Hindlimb muscle (tissue), 1 donor: ENCODE results near the gene VAMP1. TPM values are rescaled to one million over a fixed set of nuclear protein-coding genes. Genes with fewer than 3 reads are reported as not detected.
"Not testable (repeated sequence)": the region's sequence is repeated elsewhere in the genome, so short reads cannot be mapped to it uniquely, and the experiment has no call there.

ENCODE experiments used
- DNase-seq: peaks from one replicate; pipeline ENCODE4 v3.0.0-alpha.2; 2013
- polyA plus RNA-seq: library from polyadenylated mRNA; unstranded; fragments of 120-200 nt; gene quantifications from one replicate; pipeline ENCODE4 v1.2.1, GENCODE V29; 2013; ENCODE audit not compliant: insufficient read length

Gene VAMP1, protein sequence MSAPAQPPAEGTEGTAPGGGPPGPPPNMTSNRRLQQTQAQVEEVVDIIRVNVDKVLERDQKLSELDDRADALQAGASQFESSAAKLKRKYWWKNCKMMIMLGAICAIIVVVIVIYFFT
- 11.9 TPM for polyA plus RNA-seq

DNA sequence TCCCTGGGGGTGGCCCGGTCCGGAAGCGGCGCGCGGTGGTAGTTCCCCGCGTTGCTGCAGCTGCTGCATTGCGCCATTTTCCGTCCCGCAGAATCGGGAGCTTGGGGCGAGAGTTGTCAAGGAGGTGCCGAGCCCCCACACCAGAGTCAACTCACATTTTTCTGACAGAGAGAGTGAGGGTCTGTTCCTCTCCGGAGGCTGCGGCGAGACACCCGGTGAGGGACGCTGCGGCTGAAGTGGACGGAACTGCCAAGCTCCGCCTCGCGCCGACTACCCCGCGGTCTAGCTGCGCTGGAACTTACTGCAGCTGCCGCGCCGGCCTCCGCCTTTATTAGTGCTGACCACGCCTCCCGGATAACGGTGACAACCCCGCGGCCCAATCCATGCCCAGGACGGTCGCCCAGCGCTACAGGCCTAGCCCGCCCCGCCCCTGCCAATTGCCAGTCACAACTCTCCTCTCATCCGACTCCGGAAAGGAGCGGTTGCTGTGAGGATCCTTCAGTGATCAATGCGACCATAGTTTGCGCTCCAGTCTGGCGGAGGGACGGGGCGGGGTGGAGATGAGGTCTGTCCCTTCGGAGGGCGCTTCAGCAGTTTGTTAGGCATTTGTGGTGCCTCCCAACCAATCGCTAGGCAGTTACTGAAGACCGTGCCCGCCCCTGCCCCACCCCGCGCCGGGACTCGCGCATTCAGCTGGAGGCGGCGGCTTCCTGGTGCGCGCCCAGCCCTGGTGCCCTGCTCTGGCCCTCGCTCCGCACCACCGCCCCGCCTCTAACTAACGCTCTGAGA lies at the start of gene VAMP1:
TSS of gene VAMP1 (minus strand) at position 303 of the 789 bp plus-strand sequence. CDS start at position 157, 146 bp downstream.
- DNase-seq = peak; percentile 97

DNA sequence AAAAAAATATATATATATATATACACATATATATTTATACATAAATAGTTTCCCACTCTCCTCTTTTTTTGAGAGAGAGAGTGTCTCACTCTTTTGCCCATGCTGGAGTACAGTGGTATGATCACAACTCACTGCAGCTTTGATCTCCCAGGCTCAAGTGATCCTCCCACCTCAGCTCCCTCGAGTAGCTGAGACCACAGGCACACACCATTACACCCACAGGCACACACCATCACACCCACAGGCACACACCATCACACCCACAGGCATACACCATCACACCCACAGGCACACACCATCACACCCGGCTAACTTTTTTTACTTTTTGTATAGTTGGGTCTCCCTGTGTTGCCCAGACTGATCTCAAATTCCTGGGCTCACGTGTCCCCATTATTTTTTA lies 49.7 kb upstream of the VAMP1 start:
- DNase-seq = no peak

DNA sequence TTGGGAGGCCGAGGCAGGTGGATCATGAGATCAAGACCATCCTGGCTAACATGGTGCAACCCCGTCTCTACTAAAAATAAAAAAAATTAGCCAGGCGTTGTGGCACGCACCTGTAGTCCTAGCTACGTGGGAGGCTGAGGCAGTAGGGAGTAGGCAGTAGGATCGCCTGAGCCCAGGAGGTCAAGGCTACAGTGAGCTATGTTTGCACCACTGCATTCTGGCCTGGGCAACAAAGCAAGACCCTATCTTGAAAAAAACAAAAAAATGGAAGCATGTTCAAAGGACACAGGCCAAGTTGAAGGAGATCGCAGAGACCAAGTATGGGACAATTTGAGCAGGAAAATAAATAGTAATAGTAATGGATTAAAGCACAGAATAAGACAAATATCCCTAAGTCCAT lies 37.6 kb upstream of the VAMP1 start:
- DNase-seq = no peak

DNA sequence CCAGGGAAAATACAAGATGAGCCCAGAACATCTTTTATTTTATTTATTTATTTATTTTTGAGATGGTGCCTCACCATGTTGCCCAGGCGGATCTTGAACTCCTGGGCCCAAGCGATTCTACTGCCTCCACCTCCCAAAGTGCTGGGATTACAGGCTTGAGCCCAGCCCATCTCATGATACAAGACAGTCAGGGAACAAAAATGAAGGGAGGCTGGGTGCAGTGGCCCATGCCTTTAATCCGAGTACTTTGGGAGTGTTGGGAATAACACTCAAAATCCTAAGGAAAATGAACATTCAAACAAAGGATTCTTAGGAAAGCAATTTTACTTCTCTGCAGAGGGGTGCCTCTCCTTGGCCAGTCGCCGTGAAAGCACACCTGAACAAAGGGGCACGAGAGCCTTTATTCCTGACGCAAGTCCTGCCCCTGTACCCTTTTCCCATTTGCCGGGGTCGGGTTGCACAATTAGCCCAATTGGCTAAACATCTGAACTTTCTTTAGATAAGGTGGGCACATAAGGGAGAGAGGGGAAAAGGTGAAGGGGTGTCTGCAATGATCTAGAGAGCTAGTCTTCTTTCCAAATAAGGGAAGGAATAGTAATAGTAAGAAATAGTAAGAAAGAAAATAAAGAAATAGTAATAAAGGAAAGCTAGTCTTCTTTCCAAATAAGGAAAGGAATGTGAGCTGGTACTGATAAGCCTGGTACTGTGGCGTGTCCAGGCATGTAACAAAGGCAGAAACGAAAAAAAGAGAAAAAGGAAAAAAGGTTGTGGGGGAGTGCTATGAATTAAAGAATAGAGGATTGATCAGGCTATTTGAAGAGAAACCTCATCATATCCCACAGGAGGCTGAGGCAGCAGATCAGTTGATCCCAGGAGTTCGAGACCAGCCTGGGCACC lies 36.9 kb upstream of the VAMP1 start:
- DNase-seq = no peak

DNA sequence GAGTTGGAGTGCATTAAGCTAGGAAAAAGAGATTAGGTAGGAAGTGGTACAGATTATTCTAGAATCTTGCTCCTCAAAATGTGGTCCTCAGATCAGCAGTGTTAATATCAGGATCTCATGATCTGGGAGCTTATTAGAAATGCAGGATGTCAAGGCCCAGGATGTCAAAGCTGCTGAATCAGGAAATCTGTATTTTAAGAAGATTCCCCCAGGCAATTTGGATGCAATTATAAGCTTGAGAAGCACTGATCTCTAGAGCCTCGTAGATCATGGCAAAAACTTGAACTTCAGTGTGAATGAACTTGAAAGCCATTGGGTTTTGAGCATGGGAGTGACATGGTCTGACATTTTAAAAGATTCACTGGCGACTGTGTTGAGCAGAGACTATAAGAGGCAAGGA lies 30.0 kb upstream of the VAMP1 start:
- no peak for DNase-seq

DNA sequence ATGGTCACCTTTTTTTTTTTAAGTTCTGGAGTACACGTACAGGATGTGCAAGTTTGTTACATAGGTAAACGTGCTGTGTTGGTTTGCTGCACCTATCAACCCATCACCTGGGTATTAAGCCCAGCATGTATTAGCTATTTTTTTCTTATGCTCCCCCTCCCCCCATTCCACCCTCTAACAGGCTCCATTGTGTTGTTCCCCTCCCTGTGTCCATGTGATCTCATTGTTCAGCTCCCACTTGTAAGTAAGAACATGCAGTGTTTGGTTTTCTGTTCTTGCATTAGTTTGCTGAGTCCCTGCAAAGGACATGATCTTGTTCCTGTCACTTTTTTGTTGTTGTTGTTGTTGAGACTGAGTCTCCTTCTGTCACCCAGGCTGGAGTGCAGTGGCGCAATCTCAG lies 26.8 kb upstream of the VAMP1 start:
- not testable (repeated sequence) for DNase-seq

DNA sequence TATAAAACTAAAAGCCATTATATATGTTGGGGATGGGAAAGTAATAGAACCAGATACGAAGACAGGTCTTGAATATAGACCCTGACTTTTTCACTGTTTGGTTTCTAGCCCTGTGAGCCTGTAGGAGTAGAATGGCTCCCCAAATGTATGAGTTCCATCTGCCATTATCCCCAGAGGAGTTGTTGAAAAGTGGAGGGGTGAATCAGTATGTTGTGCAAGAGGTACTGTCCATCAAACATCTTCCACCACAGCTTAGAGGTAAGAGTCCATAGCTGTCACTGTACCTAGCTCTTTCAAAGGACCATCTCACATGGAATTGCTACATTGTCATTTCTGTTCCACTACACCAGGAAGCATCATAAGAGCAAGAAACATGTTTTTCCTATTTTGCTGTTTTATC lies 24.5 kb upstream of the VAMP1 start:
- no peak for DNase-seq

DNA sequence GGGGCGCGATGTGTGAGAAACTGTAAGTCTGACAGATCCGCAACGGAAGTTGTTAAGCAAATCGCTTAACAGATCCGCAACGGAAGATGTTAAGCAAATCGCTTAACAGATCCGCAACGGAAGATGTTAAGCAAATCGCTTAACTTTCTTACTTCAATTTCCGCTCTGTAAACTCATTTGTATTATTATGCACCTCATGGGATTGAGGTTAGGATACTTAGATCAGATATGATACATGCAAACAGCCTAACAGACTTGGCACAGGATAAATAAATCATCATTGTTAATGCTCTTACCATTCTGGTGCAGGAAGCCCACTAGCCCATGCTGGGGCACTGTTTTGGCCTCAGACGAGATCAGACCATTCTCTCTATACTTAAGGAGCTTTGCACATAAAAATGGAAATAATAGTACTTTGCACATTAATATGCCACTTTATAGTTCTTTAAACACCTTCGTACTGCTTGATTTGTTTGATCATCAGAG lies 23.8 kb upstream of the VAMP1 start:
- no peak for DNase-seq

DNA sequence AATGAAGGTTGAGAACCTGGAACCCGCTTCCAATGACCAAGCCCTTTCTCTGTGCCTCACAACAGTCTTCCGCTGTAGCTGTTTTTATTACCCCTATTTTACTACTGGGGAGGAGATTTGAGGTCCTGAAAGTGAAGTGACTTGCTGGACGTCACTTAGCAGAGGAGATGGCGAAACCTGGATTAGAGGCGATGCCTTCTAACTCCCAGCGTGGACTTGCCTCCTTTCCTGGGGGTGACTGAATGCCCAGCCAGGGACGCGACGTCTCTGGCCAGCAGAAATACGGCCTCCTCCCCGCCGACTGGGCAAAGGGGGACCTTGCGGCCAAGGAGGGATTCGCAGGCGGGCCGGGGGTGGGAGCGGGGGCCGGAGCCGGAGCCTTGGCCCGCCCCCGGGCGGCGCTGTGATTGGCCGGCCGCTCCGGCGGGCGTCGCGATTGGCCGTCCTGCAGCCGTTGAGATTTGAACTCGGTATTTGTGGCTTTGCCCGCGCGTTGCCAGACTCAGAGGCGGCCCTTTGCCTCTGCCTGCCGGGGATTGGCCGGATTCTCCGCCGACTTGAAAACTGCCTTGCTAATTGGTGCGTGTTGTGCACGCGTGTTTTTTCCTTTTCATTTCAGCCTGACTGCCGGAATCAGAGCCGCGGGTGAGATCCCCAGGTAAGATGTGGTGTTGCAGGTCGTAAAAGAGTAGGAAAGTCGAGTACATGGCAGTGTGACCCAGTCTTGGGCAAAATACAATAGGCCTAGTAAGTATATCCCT lies 23.2 kb upstream of the VAMP1 start, which contains the start of gene NCAPD2:
TSS of gene NCAPD2 (plus strand) at position 606 of the 761 bp plus-strand sequence. CDS start 997 bp downstream, outside the sequence.
- DNase-seq = peak; percentile 94

DNA sequence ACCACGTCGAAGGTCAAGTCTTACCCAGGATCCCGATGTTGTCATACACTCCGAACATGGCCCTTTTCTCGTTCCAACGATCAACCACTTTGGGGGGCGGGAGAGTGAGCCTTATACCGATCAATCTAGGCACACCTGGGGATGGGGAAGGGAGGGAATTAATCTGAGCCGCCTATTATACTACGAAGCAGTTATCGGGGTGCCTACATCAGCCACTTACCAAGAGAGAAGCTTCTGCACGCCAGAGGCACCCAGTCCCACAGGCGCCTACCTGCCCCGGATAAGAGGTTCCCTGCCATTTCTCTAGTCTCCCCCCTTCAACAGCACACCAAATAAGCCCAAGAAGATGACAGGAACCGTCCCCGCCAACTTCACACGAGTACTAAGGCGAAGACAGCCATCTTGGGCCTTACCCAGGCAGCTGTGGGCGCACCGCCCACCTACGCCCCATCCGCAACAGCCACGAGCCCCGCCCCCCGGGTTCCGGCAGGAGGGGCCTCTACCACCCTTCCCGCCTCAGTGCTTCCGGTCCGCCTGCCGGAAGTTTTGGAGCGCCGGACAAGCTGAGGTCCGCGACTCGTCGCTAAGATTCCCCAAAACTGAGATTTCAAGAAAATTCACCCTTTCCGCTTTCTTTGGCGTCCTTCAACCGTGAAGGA lies 22.5 kb upstream of the VAMP1 start, which contains the start of gene MRPL51:
TSS of gene MRPL51 (minus strand) at position 425 of the 659 bp plus-strand sequence. CDS start at position 299, 126 bp downstream.
- peak; percentile 96 for DNase-seq

DNA sequence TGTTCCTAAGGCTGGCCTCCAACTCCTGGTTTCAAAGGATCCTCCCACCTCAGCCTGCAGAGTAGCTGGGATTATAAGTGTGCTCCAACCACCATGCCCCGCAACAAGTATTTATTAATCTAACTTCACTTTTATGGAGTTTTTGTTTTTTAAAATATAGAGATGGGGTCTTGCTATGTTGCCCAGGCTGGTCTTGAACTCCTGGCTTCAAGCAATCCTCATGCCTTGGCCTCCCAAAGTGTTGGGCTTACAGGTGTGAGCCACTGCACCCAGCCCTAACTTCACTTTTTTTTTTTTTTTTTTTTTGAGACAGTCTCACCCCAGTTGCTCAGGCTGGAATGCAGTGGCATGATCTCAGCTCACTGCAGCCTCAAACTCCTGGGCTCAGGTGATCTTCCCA lies 20.2 kb upstream of the VAMP1 start:
- not testable (repeated sequence) for DNase-seq

DNA sequence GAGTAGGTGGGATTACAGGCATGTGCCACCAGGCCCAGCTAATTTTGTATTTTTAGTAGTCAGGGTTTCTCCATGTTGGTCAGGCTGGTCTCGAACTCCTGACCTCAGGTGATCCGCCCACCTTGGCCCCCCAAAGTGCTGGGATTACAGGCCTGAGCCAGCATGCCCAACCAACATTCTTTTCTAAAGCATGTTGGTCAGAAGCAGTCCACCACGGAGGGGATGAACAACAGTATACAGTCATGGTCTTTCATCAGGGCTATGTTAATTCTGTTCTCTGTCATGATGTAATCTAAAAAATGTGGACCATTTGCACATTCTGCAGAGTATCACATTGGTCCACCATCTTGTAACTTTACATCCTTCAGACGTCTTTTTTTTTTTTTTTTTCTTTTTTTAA lies 19.0 kb upstream of the VAMP1 start:
- DNase-seq = no peak

DNA sequence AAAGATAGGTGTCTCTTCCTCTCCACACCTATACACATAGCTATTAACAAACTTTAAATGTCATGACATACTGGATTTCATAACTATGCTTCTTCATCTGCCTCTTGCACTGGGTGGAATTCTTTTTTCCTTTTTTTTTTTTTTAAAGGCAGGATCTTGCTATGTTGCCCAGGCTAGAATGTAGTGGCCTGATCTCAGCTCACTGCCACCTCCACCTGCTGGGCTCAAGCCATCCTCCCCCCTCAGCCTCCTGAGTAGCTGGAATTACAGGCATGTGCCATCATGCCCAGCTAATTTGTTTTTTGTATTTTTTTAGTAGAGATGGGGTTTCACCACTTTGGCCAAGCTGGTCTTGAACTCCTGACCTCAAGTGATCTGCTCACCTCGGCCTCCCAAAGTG lies 17.8 kb upstream of the VAMP1 start:
- DNase-seq = no peak

DNA sequence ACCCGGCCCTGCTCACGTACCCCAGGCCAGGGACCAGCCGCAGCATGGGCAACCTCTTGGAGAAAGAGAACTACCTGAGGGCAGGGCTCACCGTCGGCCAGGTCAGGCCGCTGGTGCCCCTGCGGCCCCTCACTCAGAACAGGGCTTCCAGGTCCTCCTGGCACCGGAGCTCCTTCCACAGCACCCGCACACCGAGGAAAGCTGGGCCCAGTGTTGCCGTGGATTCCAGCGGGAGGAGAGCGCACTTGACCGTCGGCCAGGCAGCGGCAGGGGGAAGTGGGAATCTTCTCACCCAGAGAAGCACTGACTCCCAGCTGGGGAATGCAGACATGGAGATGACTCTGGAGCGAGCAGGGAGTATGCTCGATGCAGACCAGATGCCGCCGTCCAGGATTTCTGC lies 7.9 kb upstream of the VAMP1 start:
- no peak for DNase-seq

DNA sequence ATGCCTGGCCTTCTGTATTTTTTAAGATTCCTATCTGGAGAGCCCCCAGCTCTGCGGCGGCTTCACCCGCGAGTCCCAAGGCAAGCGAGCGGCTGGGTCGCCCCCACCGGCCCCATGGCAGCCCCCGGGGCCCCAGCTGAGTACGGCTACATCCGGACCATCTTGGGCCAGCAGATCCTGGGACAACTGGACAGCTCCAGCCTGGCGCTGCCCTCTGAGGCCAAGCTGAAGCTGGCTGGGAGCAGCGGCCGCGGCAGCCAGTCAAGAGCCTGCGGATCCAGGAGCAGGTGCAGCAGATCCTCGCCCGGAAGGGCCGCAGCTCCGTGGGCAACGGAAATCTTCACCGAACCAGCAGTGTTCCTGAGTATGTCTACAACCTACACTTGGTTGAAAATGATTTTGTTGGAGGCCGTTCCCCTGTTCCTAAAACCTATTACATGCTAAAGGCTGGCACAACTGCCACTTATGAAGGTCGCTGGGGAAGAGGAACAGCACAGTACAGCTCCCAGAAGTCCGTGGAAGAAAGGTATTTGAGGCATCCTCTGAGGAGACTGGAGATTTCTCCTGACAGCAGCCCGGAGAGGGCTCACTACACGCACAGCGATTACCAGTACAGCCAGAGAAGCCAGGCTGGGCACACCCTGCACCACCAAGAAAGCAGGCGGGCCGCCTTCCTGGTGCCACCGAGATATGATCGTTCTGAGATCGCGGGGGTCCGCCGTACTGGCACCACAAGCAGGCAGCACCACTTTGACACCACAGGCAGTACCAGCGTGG lies 7.3 kb upstream of the VAMP1 start:
- not testable (repeated sequence) for DNase-seq

DNA sequence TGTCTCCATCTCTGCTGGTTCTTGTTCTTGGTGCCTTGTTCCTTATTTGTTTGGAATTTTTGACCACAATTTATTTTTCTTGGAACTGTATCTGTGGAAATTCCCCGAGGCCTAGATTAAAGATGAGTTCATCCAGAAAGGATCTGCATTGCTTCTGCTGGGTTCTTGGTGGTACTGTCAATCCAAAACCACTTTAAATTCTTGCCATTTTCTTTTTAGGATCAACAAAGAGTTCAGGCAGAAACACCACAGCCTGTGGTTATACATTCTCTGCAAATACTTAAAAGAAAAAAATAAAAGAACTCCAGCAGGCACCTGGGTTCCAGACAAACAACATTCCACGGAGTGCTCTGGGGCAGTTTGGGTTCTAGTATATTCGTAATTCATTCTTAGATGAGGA lies 6.0 kb upstream of the VAMP1 start:
- no peak for DNase-seq

DNA sequence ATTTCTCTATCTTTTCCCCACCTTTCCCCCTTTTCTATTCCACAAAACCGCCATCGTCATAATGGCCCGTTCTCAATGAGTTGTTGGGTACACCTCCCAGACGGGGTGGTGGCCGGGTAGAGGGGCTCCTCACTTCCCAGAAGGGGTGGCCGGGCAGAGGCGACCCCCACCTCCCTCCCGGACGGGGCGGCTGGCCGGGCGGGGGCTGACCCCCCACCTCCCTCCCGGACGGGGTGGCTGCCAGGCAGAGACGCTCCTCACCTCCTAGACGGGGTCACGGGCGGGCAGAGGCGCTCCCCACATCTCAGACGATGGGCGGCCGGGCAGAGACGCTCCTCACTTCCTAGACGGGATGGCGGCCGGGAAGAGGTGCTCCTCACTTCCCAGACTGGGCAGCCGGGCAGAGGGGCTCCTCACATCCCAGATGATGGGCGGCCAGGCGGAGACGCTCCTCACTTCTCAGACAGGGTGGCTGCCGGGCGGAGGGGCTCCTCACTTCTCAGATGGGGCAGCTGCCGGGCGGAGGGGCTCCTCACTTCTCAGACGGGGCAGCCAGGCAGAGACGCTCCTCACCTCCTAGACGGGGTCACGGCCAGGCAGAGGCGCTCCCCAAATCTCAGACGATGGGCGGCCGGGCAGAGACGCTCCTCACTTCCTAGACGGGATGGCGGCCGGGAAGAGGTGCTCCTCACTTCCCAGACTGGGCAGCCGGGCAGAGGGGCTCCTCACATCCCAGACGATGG lies 4.9 kb upstream of the VAMP1 start:
- DNase-seq = not testable (repeated sequence)

DNA sequence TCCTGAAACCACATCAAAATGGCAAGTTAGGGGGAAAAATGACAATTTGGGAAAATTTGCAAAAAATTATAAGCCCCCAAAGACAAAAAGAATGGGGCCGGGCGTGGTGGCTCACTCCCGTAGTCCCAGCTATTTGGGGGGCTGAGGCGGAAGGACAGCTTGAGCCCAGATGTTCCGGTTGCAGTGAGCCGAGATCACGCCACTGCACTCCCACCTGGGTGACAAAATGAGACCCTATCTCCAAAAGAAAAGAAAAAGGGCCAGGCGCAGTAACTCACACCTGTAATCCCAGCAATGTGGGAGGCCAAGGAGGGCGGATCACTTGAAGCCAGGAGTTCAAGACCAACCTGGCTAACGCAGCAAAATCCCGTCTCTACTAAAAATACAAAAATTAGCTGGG lies 2.0 kb upstream of the VAMP1 start:
- DNase-seq = no peak

DNA sequence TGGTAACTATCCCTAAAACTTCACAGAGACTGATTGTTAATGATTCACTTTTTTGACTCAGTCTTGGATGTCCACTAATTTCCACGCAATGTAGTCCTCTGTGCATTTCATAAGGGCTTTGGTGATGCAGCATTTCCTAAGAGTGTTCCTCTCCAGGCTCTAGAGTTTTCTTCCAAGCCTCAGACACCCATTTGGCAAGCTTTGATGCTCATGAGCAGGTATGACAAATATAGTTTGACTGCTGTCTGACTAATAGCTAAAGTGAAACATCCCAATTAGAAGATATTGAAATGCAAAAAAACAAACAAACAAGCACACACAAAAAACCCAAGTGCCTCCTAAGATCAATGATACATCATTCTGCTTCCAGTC lies 1.5 kb upstream of the VAMP1 start:
- no peak for DNase-seq
